Gastroesophageal sphincter (tissue), 4 donors: ENCODE results near the gene GFRAL. TPM values are rescaled to one million over a fixed set of nuclear protein-coding genes. Genes with fewer than 3 reads are reported as not detected.

Experiments used
- ATAC-seq: fragments of 150-250 bp; one replicate; pipeline ENCODE4 v1.9.1; 2016; ENCODE audit warnings: mild to moderate bottlenecking, moderate library complexity
- H3K27ac ChIP-seq, 4 donors: fragments of 200-600 bp; sonication (generic) in 3 of 4; 1 replicate in 3 of 4; 2 replicates in 1 of 4; pipeline ENCODE4 v1.5.1; 2016 to 2019
- H3K27me3 ChIP-seq: fragments of 200-600 bp; sonication (generic); one replicate; pipeline ENCODE4 v1.5.1; 2019
- H3K36me3 ChIP-seq, 2 donors: fragments of 200-600 bp; sonication (generic); one replicate each; pipeline ENCODE4 v1.5.1; 2019; ENCODE audit warnings: control low read depth in 1 of 2
- H3K4me1 ChIP-seq, 3 donors: fragments of 200-600 bp; sonication (generic); 1 replicate in 2 of 3; 2 replicates in 1 of 3; pipeline ENCODE4 v1.5.1; 2016 to 2019; ENCODE audit warnings: control low read depth in 2 of 3
- H3K4me3 ChIP-seq, 2 donors: fragments of 200-600 bp; sonication (generic); one replicate each; pipeline ENCODE4 v1.5.1; 2019; ENCODE audit warnings: mild to moderate bottlenecking in 1 of 2, moderate library complexity in 1 of 2
- H3K9me3 ChIP-seq, 3 donors: fragments of 200-600 bp; sonication (generic); one replicate each; pipeline ENCODE4 v1.5.1; 2017 to 2019; ENCODE audit warnings: control low read depth in 2 of 3
- CTCF ChIP-seq, 4 experiments: fragments of 200-600 bp in 2 of 4; fragments of 450-650 bp in 2 of 4; sonication (generic) in 1 of 4; IDR thresholded peaks; one replicate each; pipeline ENCODE4 v1.5.1; 2017 to 2019; ENCODE audit warnings: antibody characterized with exemption in 4 of 4, mild to moderate bottlenecking in 2 of 4, moderate library complexity in 2 of 4
- EP300 ChIP-seq: sonication (generic); formaldehyde crosslinking; IDR thresholded peaks from one replicate; pipeline ENCODE4 v1.6.1; 2017; ENCODE audit warnings: antibody characterized with exemption, mild to moderate bottlenecking
- POLR2A ChIP-seq, 2 donors: fragments of 450-650 bp; IDR thresholded peaks; one replicate each; pipeline ENCODE4 v1.6.1; 2017; ENCODE audit warnings: antibody characterized with exemption in 2 of 2, mild to moderate bottlenecking in 2 of 2, moderate library complexity in 1 of 2
- POLR2AphosphoS5 ChIP-seq: sonication (generic); formaldehyde crosslinking; IDR thresholded peaks from one replicate; pipeline ENCODE4 v1.6.1; 2017; ENCODE audit warnings: antibody characterized with exemption
- WGBS, 2 donors: methylation state at CpG; one replicate each; pipeline ENCODE4 v1.1.5; 2018; ENCODE audit warnings: low coverage in 1 of 2; 5-methylcytosine and 5-hydroxymethylcytosine counted together
- total RNA-seq, 4 donors: library from RNA; depleted of rRNA; stranded (reverse); fragments of >200 nt; gene quantifications; one replicate each; pipeline ENCODE4 v1.1.0, GENCODE V29; 2016

Gene GFRAL
- total RNA-seq, 4 donors from 2014 or later = not detected

- Histone ChIP-seq H3K9me3 (no peaks in the 10 kb centered on the region), H3K36me3 (no peaks in the 10 kb centered on the region), H3K4me3 (no peak overlapping the region), H3K27ac (no peak overlapping the region), H3K27me3 (no peaks in the 10 kb centered on the region), H3K4me1 (no peaks in the 10 kb centered on the region)
- ATAC-seq = no peak
- 72 to 93% methylated on average over 3 of the region's 3 CpGs for WGBS, 2 donors
- no peak for TF ChIP-seq POLR2AphosphoS5
- TF ChIP-seq CTCF (IDR thresholded peaks at IDR 0.05) = no peak
- no peak for TF ChIP-seq EP300
- no peak for TF ChIP-seq POLR2A (IDR thresholded peaks at IDR 0.05)
Measured at GRCh38 chr6:55388211-55388610, 60.9 kb downstream of the GFRAL start.

GRCh38 chr6:55395871-55396270 lies 68.6 kb downstream of the GFRAL start:
- no peak for TF ChIP-seq POLR2AphosphoS5
- 12 to 17% methylated on average over 3 of the region's 3 CpGs for WGBS, 2 donors

GRCh38 chr6:55397986-55398385 lies 70.7 kb downstream of the GFRAL start:
- Histone ChIP-seq H3K9me3 (no peaks in the 10 kb centered on the region), H3K4me3 (no peak overlapping the region), H3K36me3 (no peaks in the 10 kb centered on the region), H3K4me1 (peaks cover 0 to 5% (median 0%) of the 10 kb centered on the region in 3 donors), H3K27ac (no peak overlapping the region), H3K27me3 (no peaks in the 10 kb centered on the region)
- TF ChIP-seq CTCF (IDR thresholded peaks at IDR 0.05) (no peak), POLR2AphosphoS5 (no peak), EP300 (no peak), POLR2A (IDR thresholded peaks at IDR 0.05) (no peak)
- no peak for ATAC-seq
- 65 to 83% methylated on average over 3 of the region's 3 CpGs for WGBS, 2 donors

More at GRCh38 chr6:55395871-55396270, 68.6 kb downstream of the GFRAL start:
- H3K9me3 ChIP-seq = no peaks in the 10 kb centered on the region
- no peaks in the 10 kb centered on the region for H3K36me3 ChIP-seq
- ATAC-seq = no peak
- H3K27me3 ChIP-seq = no peaks in the 10 kb centered on the region
- no peak overlapping the region for H3K27ac ChIP-seq
- H3K4me3 ChIP-seq = no peak overlapping the region
- H3K4me1 ChIP-seq = peaks cover 0 to 5% (median 0%) of the 10 kb centered on the region in 3 donors

GRCh38 chr6:55399351-55399750 lies 72.1 kb downstream of the GFRAL start:
- TF ChIP-seq POLR2A (IDR thresholded peaks at IDR 0.05) = no peak
- TF ChIP-seq EP300 = no peak
- TF ChIP-seq POLR2AphosphoS5 = no peak
- no peak for TF ChIP-seq CTCF (IDR thresholded peaks at IDR 0.05)
- no peak for ATAC-seq
- H3K9me3 ChIP-seq = no peaks in the 10 kb centered on the region
- H3K36me3 ChIP-seq = no peaks in the 10 kb centered on the region
- no peak overlapping the region for H3K4me3 ChIP-seq
- WGBS, 2 donors = 47 to 62% methylated on average over 1 of the region's 1 CpG
- H3K27ac ChIP-seq = no peak overlapping the region
- no peaks in the 10 kb centered on the region for H3K27me3 ChIP-seq
- peaks cover 0 to 5% (median 0%) of the 10 kb centered on the region in 3 donors for H3K4me1 ChIP-seq

- Histone ChIP-seq H3K27me3 (no peaks in the 10 kb centered on the region), H3K4me3 (no peak overlapping the region), H3K27ac (no peak overlapping the region), H3K36me3 (no peaks in the 10 kb centered on the region), H3K4me1 (no peaks in the 10 kb centered on the region), H3K9me3 (no peaks in the 10 kb centered on the region)
- 47 to 54% methylated on average over 5 of the region's 7 CpGs for WGBS, 2 donors
- no peak for ATAC-seq
- no peak for TF ChIP-seq CTCF (IDR thresholded peaks at IDR 0.05)
Measured at GRCh38 chr6:55405474-55406235, 78.4 kb downstream of the GFRAL start.
